GM18505 (cell line): ENCODE measurements around the gene LSS.
"Not testable (repeated sequence)": the region's sequence is repeated elsewhere in the genome, so short reads cannot be mapped to it uniquely, and the experiment has no call there.

Source experiments
- ATAC-seq: cut with Tn5 transposase; IDR thresholded peaks from one replicate; pipeline ENCODE4 v1.9.1; 2021; ENCODE audit not compliant: unreplicated experiment
- POLR2A ChIP-seq: IDR thresholded peaks from 4 replicates; pipeline ENCODE4 v1.6.1; 2011; ENCODE audit warnings: borderline replicate concordance; ENCODE audit not compliant: insufficient read depth, insufficient read length; ENCODE audit errors: extremely low read depth

Gene LSS

DNA sequence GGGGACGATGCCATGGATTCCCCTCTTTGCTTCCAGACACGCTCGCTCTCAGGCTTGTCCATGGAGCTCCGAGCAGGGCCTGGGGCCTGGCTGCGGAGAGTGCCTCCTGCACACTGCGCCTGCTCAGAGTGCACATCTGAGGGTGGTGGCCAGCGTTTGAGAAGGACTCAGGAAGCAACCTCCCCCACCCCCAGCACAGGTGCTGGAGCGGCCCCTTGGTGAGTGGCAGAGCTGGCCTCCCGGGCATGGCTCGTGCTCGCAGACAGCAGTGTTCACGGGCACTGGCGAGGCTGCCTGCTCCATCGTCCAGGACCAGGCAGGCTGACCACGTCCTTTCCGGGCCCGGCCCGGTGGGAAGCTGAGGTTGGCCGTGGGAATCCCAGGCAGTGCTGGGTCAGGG is 47.1 kb downstream of the LSS start:
- TF ChIP-seq POLR2A: no peak
- no peak for ATAC-seq

DNA sequence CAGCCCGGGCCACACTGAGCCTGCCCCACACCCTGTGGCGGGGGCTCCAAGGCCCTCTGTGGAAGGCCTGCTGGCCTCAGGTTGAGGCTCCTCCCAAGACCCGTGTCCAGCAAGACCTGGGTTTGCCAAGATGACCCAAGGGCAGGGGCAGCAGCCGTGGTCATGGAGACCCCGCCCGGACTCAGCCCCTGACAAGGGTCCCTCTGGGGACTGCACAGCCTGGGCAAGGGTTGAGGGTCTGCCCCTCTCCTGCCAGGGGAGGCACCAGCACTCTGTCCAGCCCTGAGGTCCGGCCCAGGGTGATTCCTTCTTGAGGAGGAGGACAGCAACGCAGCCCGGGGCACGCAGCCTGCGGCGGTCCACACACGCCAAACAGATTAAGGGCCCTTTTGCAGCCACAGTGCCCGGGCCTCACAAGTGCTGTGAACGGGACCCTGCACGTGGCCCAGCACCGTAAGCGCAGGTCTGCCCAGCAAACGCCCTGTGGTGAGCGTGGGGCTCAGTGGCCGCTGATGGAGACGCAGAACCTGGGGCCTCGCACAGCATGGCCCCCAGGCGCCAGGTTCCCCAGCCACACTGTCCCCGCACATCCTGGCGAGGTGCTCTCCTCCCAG is 47.7 kb downstream of the LSS start:
- ATAC-seq: no peak
- TF ChIP-seq POLR2A: no peak

DNA sequence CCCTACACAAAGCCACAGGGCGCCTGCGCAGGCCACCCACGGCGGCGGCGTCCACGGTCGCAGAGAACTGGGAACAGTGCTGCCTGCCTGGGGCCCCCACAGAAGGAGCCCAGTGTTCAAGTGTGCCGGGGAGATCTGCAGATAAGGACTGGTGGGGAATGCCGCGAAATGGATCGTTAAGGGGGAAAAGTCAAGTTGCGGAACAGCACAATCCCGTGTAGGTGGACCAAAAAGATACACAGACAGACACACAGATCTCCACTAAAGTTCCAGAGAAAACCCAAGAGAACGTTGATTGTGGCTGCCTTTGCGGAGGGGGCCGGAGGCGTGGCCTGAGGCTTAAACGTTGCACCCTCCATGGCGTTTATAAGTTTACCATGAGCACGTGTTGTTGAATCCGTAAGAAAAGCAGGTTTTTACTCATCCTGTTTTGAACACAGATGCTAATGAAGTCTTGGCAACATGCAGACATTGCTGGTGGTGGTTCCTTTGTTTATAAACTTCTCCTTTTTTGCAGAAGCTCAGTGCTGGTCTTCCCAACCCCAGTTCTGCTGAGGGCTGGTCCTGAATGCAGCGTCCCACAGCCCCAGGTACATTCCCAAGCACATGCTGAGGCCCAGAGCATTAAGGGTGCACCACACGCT is 48.4 kb downstream of the LSS start:
- no peak for ATAC-seq
- TF ChIP-seq POLR2A: no peak

DNA sequence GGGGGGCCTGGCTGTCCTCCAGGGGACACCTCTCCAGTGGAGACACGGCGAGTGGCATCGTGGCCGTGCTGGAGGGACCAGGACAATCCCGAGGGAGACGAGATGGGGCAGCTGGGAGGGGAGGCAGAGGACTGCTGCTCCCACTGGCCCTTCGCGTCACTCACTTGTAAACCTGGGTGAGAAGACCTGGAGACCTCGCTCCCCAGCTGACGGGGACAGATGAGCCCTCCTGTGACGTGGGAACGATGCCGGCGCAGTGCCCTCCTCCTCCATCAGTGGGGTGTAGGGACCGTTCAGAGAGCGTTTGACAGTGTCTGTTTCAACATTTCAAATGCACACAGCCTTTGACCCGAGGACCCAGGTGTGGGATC is 48.9 kb downstream of the LSS start:
- TF ChIP-seq POLR2A: no peak

DNA sequence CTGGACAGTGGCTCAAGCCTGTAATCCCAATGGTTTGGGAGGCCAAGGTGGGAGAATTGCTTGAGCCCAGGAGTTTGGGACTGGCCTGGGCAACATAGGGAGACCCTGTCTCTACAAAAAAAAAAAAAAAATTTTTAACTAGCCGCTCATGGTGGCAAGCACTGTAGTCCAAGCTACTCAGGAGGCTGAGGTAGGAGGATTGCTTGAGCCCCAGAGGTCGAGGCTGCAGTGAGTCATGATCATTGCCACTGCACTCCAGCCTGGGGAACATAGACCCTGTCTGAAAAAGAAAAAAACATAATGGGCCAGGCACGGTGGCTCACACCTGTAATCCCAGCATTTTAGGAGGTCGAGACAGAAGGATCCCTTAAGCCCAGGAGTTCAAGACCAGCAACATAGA is 49.6 kb downstream of the LSS start:
- no peak for TF ChIP-seq POLR2A
- ATAC-seq: no peak

More for the DNA sequence above, 48.9 kb downstream of the LSS start:
- no peak for ATAC-seq

DNA sequence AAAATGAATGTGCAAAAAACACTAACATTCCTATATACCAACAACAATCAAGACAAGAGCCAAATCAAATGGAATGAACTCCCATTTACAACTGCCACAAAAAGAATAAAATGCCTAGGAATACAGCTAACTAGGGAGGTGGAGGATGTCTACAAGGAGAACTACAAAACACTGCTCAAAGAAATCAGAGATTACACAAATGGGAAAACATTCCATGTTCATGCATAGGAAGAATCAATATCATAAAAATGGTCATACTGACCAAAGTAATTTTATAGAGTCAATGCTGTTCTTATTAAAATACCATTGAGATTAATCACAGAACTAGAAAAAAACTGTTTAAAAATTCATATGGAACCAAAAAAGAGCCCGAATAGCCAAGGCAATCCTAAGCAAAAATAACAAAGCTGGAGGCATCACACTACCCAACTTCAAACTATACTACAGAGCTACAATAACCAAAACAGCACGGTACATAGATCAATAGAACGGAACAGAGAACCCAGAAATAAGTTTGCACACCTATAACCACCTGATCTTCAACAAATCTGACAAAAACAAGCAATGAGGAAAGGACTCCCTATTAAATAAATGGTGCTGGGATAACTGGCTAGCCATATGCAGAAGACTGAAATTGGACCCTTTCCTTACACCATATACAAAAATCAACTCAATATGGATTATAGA is 52.0 kb downstream of the LSS start:
- not testable (repeated sequence) for ATAC-seq

DNA sequence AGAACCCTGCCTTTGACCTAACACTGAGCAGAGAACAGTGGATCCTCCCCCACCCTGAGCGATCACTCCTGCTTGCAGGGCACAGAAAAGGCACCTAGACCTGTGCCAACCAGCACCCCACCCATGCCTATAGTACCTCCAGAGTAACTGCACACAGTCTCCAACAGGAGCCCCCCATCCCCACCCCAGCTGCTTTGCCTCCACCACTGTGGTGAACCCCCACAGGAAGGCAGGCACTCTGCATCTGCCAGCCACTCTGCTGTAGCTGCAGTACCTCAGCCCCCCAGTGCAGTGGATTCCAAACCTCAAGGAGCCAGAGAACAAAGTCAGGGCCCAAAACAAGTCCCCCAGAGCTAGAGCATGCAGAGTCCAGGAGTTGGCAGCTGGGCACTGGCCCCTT is 55.0 kb downstream of the LSS start:
- no peak for TF ChIP-seq POLR2A
- ATAC-seq: no peak

DNA sequence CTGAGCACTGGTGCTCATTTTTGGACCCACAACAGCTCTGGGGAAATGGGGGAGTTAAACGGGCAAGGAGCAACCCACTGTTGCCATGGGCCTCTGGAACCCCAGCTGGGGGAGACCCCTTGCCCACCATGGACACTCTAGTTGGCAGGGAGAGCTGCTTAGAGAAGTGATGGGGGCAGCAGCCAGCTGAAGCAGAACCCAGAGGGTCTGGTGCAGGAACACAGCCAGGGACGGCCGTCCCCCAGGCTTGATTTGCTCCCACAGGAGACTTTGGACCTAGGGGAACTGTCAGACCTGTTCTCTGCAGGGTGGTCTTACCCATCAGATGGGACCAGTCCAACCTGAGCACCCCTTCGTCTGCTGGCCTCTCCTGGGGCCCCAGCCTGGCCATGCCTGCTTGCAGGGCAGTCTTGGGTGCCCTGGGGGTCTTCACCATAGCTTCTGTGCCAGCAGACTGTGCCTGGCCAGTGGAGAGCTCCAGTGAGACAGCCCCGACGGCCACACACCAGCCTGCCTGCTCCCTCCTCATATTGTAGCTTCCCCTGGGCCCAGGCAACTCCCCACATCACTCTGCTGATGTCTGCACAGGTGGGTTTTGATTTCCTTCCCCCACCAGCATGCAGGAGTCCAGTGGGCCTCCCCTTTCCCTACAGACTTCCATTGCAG is 55.6 kb downstream of the LSS start:
- no peak for TF ChIP-seq POLR2A
- ATAC-seq: no peak

DNA sequence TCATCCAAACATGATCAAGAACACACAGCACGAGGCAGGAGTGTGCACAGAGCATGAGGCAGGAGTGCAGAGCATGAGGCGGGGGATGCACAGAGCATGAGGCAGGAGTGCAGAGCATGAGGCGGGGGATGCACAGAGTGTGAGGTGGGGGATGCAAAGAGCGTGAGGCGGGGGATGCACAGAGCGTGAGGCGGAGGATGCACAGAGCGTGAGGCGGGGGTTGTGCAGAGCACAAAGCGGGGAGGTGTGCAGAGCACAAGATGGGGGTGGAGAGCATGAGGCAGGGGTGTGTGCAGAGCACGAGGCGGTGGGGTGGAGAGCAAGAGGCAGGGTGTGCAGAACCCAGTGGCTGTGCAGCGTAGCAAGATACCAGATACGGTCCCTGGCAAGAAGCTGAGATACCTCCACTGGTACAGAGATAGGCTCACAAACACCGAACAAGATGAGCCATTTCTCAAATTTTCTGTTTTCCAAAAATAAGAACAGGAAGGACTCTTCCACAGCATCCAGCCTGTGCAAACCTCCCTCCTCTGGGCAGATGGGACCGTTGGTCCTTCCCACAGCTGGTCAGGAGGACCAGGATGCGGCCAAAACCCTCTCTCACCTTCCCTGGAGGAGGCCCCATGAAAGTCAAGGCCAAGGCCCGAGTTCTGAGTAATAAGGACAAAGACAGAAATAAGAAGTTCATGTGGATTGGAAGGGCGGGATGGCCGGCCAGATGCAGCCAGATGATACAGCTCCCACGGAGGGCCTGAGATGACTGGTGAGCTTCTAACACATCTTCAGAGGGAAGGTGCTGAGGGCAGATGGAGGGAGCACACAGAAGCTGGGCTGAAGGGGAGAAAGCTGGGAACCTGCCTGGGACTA is 56.3 kb downstream of the LSS start:
- ATAC-seq: no peak
- TF ChIP-seq POLR2A: no peak

DNA sequence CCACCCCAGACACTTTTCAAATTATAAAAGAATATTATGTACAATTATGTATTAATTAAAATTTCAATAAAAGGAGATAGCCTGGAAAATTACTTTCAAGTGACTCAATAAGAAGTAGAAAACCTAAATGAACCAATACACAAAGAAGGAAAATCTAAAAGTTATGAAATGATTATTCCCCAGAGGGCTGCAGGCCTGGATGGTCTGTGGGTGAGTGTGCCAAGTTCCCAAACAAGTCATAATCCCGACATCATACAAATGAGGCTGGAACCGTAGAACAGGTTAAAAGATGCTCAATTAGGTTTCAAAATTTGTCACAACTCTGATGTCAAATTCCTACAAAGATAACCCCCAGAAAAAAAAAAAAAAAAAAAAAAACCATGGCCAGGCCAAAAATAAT is 57.0 kb downstream of the LSS start:
- TF ChIP-seq POLR2A: no peak
- no peak for ATAC-seq

DNA sequence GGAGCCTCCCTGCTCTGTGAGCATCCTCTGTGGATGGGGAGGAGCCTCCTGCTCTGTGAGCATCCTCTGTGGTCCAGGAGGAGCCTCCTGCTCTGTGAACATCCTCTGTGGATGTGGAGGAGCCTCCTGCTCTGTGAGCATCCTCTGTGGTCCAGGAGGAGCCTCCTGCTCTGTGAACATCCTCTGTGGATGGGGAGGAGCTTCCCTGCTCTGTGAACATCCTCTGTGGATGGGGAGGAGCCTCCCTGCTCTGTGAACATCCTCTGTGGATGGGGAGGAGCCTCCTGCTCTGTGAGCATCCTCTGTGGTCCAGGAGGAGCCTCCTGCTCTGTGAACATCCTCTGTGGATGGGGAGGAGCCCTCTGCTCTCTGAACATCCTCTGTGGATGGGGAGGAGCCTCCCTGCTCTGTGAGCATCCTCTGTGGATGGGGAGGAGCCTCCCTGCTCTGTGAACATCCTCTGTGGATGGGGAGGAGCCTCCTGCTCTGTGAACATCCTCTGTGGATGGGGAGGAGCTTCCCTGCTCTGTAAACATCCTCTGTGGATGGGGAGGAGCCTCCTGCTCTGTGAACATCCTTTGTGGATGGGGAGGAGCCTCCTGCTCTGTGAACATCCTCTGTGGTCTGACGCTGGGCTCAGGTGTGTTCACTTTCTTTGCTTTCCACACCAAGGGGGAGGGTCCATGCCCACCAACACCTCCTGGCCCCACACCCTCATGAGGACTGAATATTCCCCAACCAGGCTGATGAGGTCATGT is 58.0 kb downstream of the LSS start:
- not testable (repeated sequence) for ATAC-seq

DNA sequence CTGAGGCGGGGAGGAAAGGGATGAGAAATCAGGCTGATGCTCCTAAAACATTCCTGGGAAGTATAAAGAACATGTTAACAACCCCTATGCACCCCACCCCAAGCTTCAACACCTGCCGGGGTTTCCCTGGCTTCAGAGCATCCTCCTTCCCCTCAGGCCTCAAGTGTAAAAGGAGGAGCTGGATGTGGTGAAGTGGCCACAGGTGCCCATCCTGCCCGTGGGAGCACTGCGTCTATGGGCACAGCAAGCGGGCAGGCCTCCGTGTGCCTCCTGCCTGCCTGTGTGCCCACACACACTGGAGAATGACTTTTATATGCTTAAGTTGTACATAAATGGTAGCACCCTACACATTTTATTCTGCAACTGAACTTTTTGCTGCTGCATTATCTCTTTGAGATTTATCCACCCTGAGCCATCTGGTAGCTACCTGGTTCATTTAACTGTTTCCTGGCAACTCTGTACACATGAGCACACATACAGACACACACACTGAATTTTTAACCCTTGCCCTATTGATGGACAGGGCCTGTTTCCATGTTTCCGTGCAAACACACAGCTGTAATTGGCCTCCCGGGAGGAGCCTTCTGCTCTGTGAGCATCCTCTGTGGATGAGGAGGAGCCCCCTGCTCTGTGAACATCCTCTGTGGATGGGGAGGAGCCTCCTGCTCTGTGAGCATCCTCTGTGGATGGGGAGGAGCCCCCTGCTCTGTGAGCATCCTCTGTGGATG is 59.8 kb downstream of the LSS start:
- TF ChIP-seq POLR2A: no peak
- no peak for ATAC-seq

DNA sequence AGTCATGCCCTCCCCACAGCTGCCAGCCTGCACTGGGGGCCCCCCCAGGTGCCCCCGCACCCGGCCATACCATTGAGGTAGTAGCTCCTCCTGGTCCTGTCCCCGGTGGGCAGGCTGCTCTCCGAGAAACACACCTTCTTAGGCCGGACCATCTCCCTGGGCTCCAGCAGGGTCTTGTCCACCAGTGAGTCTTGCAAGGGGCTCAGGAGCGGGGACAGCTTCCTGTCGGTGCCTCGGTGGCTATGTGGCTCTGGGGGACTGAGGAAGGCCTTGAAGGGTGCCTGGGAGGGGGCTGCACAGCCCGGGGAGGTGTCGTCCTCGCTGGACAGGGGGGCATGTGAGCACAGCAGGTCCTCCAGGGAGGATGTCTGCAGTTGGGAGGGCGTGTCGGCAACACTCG is 60.3 kb downstream of the LSS start:
- ATAC-seq: no peak
- no peak for TF ChIP-seq POLR2A

DNA sequence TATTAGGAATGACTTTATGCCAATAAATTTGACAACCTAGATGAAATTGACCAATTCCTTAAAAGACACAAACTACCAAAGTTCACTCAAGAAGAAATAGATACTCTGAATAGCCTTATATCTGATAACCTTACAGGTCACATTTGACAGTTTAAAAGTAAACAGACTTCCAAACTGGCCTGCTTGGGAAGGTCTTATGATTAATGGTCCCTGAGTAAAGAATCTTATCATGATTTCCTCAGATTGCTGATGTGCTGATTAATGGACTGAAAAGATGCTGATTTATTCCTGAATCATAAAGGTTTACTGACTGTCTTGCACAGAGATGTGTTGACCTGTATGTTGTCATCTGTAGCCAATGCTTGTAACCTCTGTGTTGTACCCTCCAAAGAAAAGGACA is 63.5 kb downstream of the LSS start:
- no peak for TF ChIP-seq POLR2A
- ATAC-seq: no peak
